SK-N-MC (cell line): Measurements from ENCODE around the gene ITPR2.

Experiments used
- EZH2 ChIP-seq: fragments of 200-600 bp; sonication (generic); IDR thresholded peaks from one replicate; pipeline ENCODE4 v1.6.1; 2017; ENCODE audit warnings: antibody characterized with exemption
- POLR2AphosphoS5 ChIP-seq: IDR thresholded peaks from 2 replicates; pipeline ENCODE4 v1.6.1; 2012; ENCODE audit warnings: mild to moderate bottlenecking, low read depth, low read length, borderline replicate concordance

- TF ChIP-seq POLR2AphosphoS5 (no peak), EZH2 (no peak)
Measured at GRCh38 chr12:26751179-26751578, 81.8 kb downstream of the ITPR2 start.
